ENCODE results near the gene MYCN.

Gene MYCN

DNA sequence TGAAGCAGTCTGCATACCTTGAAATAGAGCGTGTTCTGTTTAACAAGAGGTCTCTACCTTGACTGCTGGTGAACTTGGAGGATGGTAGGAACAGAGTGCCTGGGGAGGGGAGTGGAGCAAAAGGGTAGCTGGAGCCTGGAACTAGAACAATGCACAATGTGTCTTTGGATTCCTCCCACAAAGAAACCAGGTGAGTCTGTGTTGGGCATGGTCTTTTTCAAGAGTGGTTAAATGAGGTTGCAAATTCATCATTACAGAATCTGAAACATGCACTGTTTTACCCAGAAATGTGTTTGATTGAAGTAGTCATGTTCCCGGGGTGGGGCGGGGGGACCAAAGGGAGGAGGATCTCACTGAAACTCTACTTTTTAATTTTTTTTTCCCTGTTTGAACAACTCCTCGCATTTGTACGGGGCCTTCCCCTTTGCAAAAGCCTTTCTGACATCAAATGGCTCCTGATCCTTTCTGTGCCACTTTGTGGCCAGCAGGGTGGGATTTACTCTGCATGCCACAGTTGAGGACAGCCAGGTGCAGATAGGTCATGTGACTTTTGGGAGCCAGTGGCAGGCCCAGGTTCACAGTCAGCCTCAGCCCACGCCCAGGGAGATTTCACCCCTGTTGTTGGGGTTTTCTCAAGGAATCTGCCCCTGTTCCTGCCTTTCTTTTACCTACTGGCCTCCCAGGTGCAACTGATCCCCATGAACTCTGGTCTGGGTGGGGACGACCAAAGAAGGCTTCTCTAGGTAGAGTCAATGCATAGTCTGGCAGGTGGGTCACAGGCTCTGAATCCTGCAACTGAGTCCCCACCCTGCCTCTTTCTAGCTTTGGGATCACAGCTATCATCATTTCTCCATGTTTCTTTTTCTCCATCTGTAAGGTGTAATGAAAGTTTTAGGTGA, 28.2 kb downstream of the MYCN start:
- no peaks in the 10 kb centered on the region for H4K20me1 ChIP-seq (ENCODE audit: low read depth, low read length)
- no peaks in the 10 kb centered on the region for H3F3A ChIP-seq (ENCODE audit: insufficient read depth)
- H3K9me2 ChIP-seq (replicated peaks; ENCODE audit: insufficient read depth, low read length) = no peaks in the 10 kb centered on the region
- no peak overlapping the region for H3K27ac ChIP-seq (ENCODE audit: low read depth, low read length)
- H3K4me3 ChIP-seq (ENCODE audit: insufficient read depth, low read length, poor library complexity, severe bottlenecking) = no peak overlapping the region
- H3K27me3 ChIP-seq (ENCODE audit: low read length) = no peaks in the 10 kb centered on the region
- no peak overlapping the region for H3K9ac ChIP-seq (ENCODE audit: low read length)
- H2AFZ ChIP-seq (ENCODE audit: low read depth, low read length, severe bottlenecking) = no peak overlapping the region
- no peaks in the 10 kb centered on the region for H3K79me2 ChIP-seq (ENCODE audit: insufficient read depth, low read length)
- H3K36me3 ChIP-seq (ENCODE audit: low read length) = no peaks in the 10 kb centered on the region
- TF ChIP-seq, protein P1, sequence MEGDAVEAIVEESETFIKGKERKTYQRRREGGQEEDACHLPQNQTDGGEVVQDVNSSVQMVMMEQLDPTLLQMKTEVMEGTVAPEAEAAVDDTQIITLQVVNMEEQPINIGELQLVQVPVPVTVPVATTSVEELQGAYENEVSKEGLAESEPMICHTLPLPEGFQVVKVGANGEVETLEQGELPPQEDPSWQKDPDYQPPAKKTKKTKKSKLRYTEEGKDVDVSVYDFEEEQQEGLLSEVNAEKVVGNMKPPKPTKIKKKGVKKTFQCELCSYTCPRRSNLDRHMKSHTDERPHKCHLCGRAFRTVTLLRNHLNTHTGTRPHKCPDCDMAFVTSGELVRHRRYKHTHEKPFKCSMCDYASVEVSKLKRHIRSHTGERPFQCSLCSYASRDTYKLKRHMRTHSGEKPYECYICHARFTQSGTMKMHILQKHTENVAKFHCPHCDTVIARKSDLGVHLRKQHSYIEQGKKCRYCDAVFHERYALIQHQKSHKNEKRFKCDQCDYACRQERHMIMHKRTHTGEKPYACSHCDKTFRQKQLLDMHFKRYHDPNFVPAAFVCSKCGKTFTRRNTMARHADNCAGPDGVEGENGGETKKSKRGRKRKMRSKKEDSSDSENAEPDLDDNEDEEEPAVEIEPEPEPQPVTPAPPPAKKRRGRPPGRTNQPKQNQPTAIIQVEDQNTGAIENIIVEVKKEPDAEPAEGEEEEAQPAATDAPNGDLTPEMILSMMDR (IDR thresholded peaks at IDR 0.05; ENCODE audit: insufficient read depth, low read length, poor library complexity, severe bottlenecking) = no peak
- no peak overlapping the region for H3K4me2 ChIP-seq (ENCODE audit: low read depth, low read length, poor library complexity, severe bottlenecking)
- no peaks in the 10 kb centered on the region for H3K9me3 ChIP-seq (ENCODE audit: insufficient read depth, low read length)

DNA sequence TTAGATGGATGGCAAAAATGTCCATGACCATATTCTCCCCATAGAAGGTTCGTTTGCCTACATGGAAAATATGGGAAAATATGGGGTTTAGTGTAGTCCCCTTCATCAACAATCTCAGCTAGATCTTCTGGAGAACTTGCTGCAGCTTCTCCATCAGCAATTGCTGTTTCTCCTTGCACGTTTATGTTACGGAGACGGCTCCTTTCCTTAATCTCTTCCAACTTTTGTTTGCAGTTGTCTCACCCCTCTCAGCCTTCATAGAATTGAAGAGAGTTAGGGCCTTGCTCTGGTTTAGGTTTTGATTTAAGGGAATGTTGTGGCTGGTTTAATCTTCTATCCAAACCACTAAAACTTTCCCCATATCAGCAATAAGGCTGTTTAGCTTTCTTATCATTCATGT, 28.9 kb downstream of the MYCN start:
- H3K9me2 ChIP-seq (replicated peaks; ENCODE audit: insufficient read depth, low read length) = no peaks in the 10 kb centered on the region
- no peak for TF ChIP-seq EZH2phosphoT487 (conservative IDR thresholded peaks at IDR 0.05; ENCODE audit: low read length)
- TF ChIP-seq, protein P1 (IDR thresholded peaks at IDR 0.05; ENCODE audit: insufficient read depth, low read length, poor library complexity, severe bottlenecking) = no peak
- no peak overlapping the region for H2AFZ ChIP-seq (ENCODE audit: low read depth, low read length, severe bottlenecking)
- H3K9me3 ChIP-seq (ENCODE audit: insufficient read depth, low read length) = no peaks in the 10 kb centered on the region
- no peaks in the 10 kb centered on the region for H3F3A ChIP-seq (ENCODE audit: insufficient read depth)
- no peak overlapping the region for H3K4me2 ChIP-seq (ENCODE audit: low read depth, low read length, poor library complexity, severe bottlenecking)
- H3K79me2 ChIP-seq (ENCODE audit: insufficient read depth, low read length) = no peaks in the 10 kb centered on the region
- H3K27me3 ChIP-seq (ENCODE audit: low read length) = no peaks in the 10 kb centered on the region
- H3K27ac ChIP-seq (ENCODE audit: low read depth, low read length) = no peak overlapping the region
- no peak overlapping the region for H3K4me3 ChIP-seq (ENCODE audit: insufficient read depth, low read length, poor library complexity, severe bottlenecking)
- no peaks in the 10 kb centered on the region for H3K36me3 ChIP-seq (ENCODE audit: low read length)
- no peaks in the 10 kb centered on the region for H4K20me1 ChIP-seq (ENCODE audit: low read depth, low read length)
- H3K9ac ChIP-seq (ENCODE audit: low read length) = no peak overlapping the region

DNA sequence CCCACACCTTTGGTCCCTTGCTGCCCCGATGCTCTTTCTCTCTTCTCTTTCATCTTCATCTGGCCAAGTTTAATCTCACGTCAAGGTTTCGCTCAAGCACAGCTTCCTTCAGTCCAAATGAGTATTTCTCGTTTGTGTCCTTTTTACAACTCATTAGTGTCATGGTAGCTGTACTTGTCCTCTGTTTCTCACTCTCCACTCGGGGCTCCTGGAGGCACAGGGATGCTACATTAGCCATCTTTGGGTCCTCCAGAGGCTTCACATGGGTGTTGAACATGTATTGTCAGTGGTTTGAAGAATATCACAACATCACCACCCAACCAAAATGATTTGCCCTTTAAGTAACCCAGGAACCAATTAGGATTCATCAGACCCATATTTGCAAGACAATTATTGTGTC, 30.4 kb downstream of the MYCN start:
- Histone ChIP-seq H3K27me3 (ENCODE audit: low read length) (no peaks in the 10 kb centered on the region), H3K9me3 (ENCODE audit: insufficient read depth, low read length) (no peaks in the 10 kb centered on the region), H3K9ac (ENCODE audit: low read length) (no peak overlapping the region), H3K4me3 (ENCODE audit: insufficient read depth, low read length, poor library complexity, severe bottlenecking) (no peak overlapping the region), H3F3A (ENCODE audit: insufficient read depth) (no peaks in the 10 kb centered on the region), H3K4me2 (ENCODE audit: low read depth, low read length, poor library complexity, severe bottlenecking) (no peak overlapping the region), H2AFZ (ENCODE audit: low read depth, low read length, severe bottlenecking) (no peak overlapping the region), H4K20me1 (ENCODE audit: low read depth, low read length) (no peaks in the 10 kb centered on the region), H3K9me2 (replicated peaks; ENCODE audit: insufficient read depth, low read length) (no peaks in the 10 kb centered on the region), H3K79me2 (ENCODE audit: insufficient read depth, low read length) (no peaks in the 10 kb centered on the region), H3K27ac (ENCODE audit: low read depth, low read length) (no peak overlapping the region), H3K36me3 (ENCODE audit: low read length) (no peaks in the 10 kb centered on the region)
- TF ChIP-seq, protein P1 (IDR thresholded peaks at IDR 0.05; ENCODE audit: insufficient read depth, low read length, poor library complexity, severe bottlenecking) = no peak
- TF ChIP-seq EZH2phosphoT487 (conservative IDR thresholded peaks at IDR 0.05; ENCODE audit: low read length) = no peak
